Activated CD4-positive, alpha-beta T cell treated with anti-CD3 and anti-CD28 coated beads, Interleukin-10, Interleukin-2, amounts not matched to agents 100 ng/mL and 50 ng/mL, durations not matched to agents 16 hours and 8 hours (primary cell): ENCODE measurements around the gene SPINK4.
A peak's percentile ranks its signal among the peaks of the same experiment; 100 is the strongest.

Source experiments
- DNase-seq: peaks from one replicate; pipeline ENCODE4 v3.0.0-alpha.2; 2020

The SPINK4 gene

DNA sequence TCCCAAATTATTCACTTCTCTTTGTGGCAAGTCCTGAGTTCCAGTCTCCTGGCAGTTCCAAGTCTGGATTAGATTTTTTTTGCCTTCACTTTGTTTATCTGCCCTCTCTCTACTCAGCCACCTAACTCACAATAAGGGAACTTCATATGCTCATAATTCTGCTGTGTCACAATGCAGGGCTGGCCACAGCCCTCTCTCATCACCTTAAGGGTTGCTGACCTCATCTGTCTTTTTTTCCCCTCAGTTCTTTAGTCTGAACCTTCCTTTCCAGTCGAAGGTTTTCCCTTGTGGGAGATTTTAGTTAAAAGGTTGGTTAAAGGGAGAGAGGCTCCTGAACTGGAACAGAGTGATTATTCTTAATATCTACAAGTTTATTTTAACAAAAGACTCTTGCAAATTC is 20.4 kb downstream of the SPINK4 start:
- DNase-seq = no peak

GRCh38 chr9:33263131-33264002 is 23.4 kb downstream of the SPINK4 start:
- peak; percentile 30 for DNase-seq

GRCh38 chr9:33264003-33264472 is 24.1 kb downstream of the SPINK4 start:
- DNase-seq = peak; percentile 58

DNA sequence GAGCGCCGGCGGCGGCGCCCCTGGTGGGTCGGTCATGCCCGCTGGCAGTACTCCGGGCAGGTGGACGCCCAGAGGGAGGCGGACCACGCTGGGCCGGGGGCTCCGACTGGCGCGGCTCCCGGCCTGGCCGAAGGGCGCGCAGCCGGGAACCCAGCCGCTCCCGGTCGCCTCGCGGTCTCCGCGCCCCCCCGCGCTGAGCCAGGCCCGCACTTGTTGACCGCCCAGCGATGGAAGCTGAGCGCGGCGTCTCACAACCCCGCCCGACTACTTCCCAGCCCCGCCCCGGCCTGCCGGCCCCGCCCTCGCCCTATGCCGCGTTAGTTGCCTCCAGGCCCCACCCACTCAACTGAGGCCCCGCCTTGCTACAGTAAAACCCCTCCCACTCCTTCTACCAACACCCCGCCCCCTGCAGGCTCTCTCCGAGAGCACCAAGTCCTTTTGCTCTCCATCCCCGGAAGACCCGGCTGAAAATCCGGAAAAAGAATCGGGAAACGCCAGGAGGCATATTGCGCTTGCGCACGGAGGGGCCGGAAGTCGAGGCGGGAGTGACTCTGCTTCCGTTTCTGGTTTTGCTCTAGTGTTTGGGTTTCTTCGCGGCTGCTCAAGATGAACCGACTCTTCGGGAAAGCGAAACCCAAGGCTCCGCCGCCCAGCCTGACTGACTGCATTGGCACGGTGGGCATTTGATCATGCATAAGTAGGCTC is 24.7 kb downstream of the SPINK4 start, which contains the start of the genes BAG1 and CHMP5:
Gene BAG1 (minus strand): TSS at position 236 of the 705 bp plus-strand sequence.
Gene CHMP5 (plus strand): TSS at position 577 of the 705 bp plus-strand sequence. CDS start 30 bp downstream, at position 607.
- DNase-seq = peak; percentile 100

- DNase-seq = no peak
These were observed 25.4 kb downstream of the SPINK4 start for GRCh38 chr9:33265211-33265865.

DNA sequence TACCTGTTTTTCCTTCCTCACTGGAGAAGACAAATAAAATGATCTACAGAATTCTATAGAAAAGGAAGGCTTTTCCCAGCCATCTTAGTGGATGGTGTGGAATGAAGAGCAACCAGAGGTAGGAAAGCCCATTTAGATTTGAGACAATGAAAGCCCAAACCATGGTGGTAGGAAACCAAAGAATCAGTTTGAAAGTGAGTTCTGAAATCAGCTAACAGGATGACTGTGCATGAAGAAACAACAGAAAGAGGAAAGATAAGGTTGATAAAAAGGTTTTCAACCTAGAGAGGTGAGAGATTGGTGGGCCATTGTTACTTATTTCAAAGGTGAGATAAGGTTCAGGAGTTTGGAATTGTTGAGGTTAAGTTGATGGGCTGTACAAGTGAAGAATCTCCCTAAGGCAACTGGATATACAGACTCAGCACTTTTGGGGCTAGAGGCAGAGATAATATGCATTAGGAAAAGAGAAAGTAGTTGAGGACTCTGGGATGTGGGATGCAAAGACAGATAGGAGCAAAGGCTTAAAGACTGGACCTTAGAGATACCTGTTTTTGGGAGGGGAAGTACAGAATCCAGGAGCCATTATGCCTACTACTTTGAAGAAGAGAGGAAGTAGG is 27.3 kb downstream of the SPINK4 start:
- DNase-seq = peak; percentile 69

- DNase-seq = no peak
These were observed 30.2 kb downstream of the SPINK4 start for GRCh38 chr9:33270146-33270545.

DNA sequence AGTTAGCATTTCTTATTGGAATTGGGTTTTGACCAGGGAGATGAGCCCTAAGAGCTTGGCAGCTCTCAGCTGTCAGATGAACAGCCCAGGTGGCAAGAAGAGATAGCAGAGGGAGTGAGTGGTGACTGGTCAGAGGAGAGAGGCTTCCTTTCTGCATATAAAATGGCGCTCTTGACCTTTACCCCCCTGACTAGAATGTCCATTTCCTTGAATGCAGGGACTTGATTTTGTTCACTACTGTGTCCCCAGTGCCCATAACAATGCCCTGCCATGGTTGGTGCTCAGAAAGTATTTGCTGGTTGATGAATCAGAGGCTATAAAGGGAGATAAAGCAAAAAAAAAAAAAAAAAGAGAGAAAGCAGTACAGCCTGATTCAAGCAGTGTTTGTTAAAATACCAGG is 32.1 kb downstream of the SPINK4 start:
- no peak for DNase-seq

DNA sequence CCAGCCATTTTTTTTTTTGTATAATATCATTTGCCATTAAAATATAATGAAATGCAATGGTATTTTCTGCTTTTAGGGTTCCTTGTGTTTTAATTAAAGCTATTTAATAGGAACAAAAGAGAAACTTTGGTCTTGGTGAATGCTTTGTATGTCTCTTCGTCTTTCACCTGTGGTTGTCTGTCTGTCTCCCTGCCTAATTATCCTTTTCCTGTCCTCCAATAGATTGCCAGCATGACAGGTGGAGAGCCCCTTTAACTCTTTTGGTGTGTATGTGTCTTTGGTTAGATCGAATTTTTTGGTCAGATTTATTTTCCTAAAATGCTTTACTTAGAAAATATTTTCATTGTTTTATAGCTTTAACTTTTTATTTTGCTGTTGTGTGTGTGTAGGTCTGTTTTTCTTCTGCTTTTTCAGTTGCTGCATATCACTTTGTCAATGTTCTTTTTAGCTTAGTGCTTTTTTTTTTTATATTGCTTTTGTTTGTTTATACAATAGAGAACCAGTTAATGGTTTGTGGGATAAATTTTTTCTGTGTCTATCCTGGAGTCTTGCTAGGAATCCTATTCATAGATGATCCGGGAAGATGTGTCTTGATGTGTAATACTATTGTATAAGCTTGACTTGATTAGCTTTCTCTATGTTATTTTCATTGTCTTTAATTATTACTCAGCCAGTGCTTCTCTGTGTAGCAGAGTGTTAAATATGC is 33.5 kb downstream of the SPINK4 start:
- no peak for DNase-seq

GRCh38 chr9:33273972-33274328 is 34.0 kb downstream of the SPINK4 start:
- no peak for DNase-seq

- DNase-seq = no peak
These were observed 37.5 kb downstream of the SPINK4 start for GRCh38 chr9:33277484-33277883.

DNA sequence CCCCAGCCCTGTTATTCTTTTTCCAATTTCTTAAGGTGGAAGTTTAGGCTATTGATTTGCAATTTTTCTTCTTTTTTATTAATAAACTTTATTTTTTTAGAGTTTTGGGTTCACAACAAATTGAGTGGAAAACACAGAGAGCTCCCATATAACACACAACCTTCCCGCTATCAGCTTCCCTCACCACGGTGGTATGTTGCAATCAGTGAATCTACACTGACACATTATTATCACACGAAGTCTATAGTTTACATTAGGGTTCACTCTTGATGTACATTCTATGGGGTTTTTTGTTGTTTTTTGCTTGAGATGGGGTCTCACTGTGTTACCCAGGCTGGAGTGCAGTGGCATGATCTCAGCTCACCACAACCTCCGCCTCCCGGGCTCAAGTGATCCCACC is 45.5 kb downstream of the SPINK4 start:
- no peak for DNase-seq

GRCh38 chr9:33287087-33287490 is 47.1 kb downstream of the SPINK4 start:
- DNase-seq = peak; percentile 77

GRCh38 chr9:33288235-33288634 is 48.3 kb downstream of the SPINK4 start:
- DNase-seq = no peak

- no peak for DNase-seq
These were observed 49.0 kb downstream of the SPINK4 start for GRCh38 chr9:33288828-33289483.

- no peak for DNase-seq
These were observed 49.5 kb downstream of the SPINK4 start for GRCh38 chr9:33289496-33289895.

GRCh38 chr9:33289936-33290246 is 49.9 kb downstream of the SPINK4 start:
- DNase-seq = no peak

DNA sequence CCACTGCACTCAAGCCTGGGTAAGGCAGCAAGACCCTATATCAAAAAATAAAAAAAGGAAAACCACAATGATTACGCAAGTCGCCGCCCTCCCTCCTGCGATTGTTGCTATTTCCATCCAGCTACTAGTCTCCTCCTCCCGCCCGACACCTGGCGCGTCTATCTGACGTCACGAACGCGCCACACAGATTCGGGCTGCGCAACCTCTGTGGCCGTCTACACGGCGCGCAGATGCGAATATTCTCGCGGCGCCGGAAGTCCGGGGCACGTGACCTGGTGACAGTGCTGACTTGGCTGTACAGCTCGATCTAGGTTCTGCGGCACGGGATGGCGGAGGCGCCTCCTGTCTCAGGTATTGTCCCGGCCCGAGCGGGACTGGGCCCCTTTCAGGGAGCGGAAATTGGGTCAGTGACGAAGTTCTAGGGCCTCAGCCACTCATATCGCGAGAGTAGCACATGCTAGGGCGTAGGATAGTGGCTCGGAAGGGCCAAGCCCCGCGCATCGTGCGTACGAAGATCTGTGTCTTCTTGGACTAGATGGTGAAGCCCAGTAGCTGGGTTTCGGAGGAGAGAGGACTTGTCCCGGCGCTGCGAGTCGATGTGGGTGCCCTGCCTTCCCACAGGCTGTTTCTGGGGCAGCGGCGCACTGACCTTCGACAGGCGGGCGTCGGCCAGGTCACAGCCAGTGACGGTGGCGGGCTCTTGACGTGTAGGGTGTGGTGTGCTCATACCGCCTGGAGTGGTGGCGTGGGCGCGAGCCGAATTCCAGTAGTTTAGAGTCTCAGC is 50.5 kb downstream of the SPINK4 start, which contains the start of gene NFX1:
Gene NFX1 (plus strand): TSS at position 270 of the 784 bp plus-strand sequence. CDS start 57 bp downstream, at position 327.
- peak; percentile 99 for DNase-seq

DNA sequence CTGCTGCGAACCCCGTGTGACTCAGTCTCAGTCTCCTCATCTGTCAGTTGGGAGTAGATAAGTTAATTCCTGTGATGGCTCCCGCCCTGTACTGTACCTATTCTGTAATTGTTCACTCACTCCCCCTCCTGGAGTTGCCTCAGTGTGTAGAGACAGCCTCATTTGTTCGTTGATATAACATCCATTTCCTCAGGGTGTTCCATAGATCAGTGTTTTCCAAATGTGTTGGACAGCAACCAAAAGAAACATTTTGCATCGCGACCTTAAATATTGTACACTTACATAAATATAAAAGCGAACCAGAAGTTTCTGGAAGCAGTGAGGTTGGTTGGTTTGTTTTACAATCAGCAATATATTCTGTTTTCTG is 51.0 kb downstream of the SPINK4 start:
- no peak for DNase-seq

GRCh38 chr9:33291901-33292300 is 51.9 kb downstream of the SPINK4 start:
- peak; percentile 49 for DNase-seq

DNA sequence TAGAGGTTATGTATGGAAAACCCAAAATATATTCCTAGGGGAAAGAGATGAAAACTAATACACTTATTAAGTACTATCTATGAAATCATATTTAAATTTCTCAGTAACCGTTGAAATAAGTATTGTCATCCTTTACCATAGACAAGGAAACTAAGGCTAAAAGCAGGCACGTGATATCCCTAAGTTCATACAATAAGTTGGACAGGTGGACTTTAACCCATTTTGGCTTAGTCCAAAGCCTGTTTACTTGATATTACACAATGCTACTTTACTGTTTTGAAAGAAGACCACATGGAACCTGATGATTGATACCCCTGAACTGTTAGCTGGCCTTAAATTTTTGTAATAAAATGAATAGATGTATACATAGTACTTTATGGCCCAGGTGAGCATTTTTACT is 53.8 kb downstream of the SPINK4 start:
- no peak for DNase-seq
